Left lung (tissue), 10 donors: ENCODE data around the gene REEP6. TPM values are rescaled to one million over a fixed set of nuclear protein-coding genes. Genes with fewer than 3 reads are reported as not detected.
A peak's percentile ranks its signal among the peaks of the same experiment; 100 is the strongest.
"Not testable (repeated sequence)": the region's sequence is repeated elsewhere in the genome, so short reads cannot be mapped to it uniquely, and the experiment has no call there.

ENCODE experiments used
- ATAC-seq: fragments of 200-7000 bp; cut with Tn5 transposase; one replicate; pipeline ENCODE4 v1.9.1; 2020; ENCODE audit warnings: moderate library complexity
- DNase-seq, 4 donors: peaks; one replicate each; pipeline ENCODE4 v3.0.0-alpha.2; 2013 to 2020
- H3K27ac ChIP-seq, 2 donors: fragments of 200-600 bp; sonication (generic) in 1 of 2; one replicate each; pipeline versions ENCODE4 v1.5.0 to v1.8.0; 2020 to 2021
- H3K27me3 ChIP-seq, 2 donors: fragments of 200-600 bp; sonication (generic) in 1 of 2; one replicate each; pipeline versions ENCODE4 v1.5.0 to v1.8.0; 2020 to 2021
- H3K36me3 ChIP-seq, 2 donors: fragments of 200-600 bp; sonication (generic) in 1 of 2; one replicate each; pipeline versions ENCODE4 v1.5.0 to v1.8.0; 2020 to 2021
- H3K4me1 ChIP-seq, 2 donors: fragments of 200-600 bp; one replicate each; pipeline ENCODE4 v1.8.0; 2021
- H3K4me3 ChIP-seq, 2 donors: fragments of 200-600 bp; sonication (generic) in 1 of 2; one replicate each; pipeline versions ENCODE4 v1.5.0 to v1.8.0; 2020 to 2021; ENCODE audit warnings: mild to moderate bottlenecking in 1 of 2
- H3K9me3 ChIP-seq, 2 donors: fragments of 200-600 bp; sonication (generic) in 1 of 2; one replicate each; pipeline versions ENCODE4 v1.5.0 to v1.8.0; 2020 to 2021
- intact Hi-C, 2 donors: fragments of 100-400 bp; cut with DNase I; formaldehyde crosslinking; loops; one replicate each; pipeline versions ENCODE4 v1.11.2 to v1.14.2; 2022
- polyA plus RNA-seq, 6 donors: library from polyadenylated mRNA; unstranded; fragments of 120-200 nt; gene quantifications; one replicate each; pipeline ENCODE4 v1.2.1, GENCODE V29; 2013; ENCODE audit not compliant: insufficient read length in 6 of 6
- total RNA-seq, 2 donors: library from RNA; stranded (reverse); fragmentation: NEBNext Ultra II Directional; extraction: Animal tissue kit (Norgen Biotek cat#: 25700); gene quantifications; one replicate each; pipeline ENCODE4 v1.2.1, GENCODE V29; 2021
- TF ChIP-seq, protein P1 (sequence below), 2 donors: fragments of 200-600 bp; sonication (generic) in 1 of 2; IDR thresholded peaks; one replicate each; pipeline versions ENCODE4 v1.5.0 to v1.8.0; 2021; ENCODE audit warnings: antibody characterized with exemption in 2 of 2
- donor health status: DM: no; HTN: yes; CAD: no.
- donor health status: DM: no; HTN: no; CAD: no.

REEP6 gene
- total and polyA plus RNA-seq, 8 donors = 1.6 to 5.9 (median 3.7) TPM

DNA sequence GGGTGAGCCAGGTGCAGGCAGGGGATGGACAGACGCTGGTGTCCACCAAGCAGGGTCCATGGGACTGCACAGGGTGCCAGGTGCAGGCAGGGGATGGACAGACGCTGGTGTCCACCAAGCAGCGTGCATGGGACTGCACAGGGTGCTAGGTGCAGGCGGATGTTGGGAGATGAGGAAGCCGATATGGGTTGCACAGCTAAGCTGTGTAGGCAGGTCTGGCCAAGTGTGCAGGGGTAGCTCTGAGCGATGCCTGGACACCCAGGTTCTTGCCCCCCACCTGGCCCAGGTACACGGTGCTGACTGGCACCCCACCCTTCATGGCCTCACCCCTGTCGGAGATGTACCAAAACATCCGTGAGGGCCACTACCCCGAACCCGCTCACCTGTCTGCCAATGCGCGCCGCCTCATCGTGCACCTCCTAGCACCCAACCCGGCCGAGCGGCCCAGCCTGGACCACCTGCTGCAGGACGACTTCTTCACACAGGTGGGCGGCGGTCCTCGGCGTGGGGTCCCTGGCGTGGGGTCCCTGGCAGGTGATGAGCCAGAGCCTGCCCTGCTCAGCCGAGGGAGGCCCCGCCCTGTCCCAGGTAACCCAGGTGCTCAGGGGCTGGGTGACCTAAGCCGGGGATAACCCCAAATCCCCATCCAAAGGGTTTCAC is 36.8 kb downstream of the REEP6 start:
- Histone ChIP-seq H3K36me3 (no peaks in the 10 kb centered on the region), H3K4me1 (peaks cover 0 to 6% of the 10 kb centered on the region in 2 donors), H3K9me3 (no peaks in the 10 kb centered on the region), H3K27me3 (peaks cover 30 to 97% of the 10 kb centered on the region in 2 donors), H3K27ac (no peak overlapping the region), H3K4me3 (no peak overlapping the region)
- TF ChIP-seq, protein P1, sequence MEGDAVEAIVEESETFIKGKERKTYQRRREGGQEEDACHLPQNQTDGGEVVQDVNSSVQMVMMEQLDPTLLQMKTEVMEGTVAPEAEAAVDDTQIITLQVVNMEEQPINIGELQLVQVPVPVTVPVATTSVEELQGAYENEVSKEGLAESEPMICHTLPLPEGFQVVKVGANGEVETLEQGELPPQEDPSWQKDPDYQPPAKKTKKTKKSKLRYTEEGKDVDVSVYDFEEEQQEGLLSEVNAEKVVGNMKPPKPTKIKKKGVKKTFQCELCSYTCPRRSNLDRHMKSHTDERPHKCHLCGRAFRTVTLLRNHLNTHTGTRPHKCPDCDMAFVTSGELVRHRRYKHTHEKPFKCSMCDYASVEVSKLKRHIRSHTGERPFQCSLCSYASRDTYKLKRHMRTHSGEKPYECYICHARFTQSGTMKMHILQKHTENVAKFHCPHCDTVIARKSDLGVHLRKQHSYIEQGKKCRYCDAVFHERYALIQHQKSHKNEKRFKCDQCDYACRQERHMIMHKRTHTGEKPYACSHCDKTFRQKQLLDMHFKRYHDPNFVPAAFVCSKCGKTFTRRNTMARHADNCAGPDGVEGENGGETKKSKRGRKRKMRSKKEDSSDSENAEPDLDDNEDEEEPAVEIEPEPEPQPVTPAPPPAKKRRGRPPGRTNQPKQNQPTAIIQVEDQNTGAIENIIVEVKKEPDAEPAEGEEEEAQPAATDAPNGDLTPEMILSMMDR (IDR thresholded peaks at IDR 0.05) = no peak
- no peak for ATAC-seq
- DNase-seq = peak in 1 of 4 donors; percentile 79
- intact Hi-C loops = no loop called here

DNA sequence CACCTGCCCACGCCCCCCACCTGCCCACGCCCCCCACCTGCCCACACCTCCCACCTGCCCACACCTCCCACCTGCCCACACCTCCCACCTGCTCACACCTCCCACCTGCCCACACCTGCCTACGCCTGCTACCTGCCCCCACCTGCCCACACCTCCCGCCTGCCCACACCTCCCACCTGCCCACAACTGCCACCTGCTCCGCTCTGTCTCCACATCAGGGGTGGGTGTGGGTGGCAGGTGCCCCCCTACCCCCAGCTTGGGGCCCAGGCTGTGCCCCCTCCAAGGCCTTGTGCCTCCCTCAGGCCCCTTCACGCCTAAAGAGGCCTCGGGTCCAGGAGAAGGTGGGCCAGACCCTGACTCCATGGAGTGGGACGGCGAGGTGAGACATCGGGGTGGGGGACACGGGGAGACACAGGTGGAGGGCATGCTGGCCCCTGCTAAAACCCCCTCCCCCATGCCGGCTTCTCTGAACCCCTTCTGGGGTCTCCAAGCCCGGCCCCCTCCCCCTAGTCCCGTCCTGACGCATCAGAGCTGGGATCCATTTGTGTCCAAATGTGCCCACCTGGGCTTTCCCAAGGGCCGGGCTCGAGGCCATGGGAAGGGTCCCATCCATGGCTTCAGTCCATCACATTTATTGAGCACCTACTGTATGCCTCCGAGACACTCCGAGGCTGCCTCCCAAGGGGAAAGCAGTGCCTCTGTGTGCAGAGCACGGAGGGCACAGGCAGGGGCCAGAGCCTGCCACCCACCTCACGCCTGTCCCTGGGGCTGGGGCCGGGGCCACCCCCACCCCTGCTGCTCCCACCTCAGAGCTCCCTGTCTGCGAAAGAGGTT is 37.8 kb downstream of the REEP6 start:
- intact Hi-C loops = no loop called here
- TF ChIP-seq, protein P1 (IDR thresholded peaks at IDR 0.05) = no peak
- ATAC-seq (no peak), DNase-seq (no peak)
- Histone ChIP-seq H3K36me3 (no peaks in the 10 kb centered on the region), H3K9me3 (no peaks in the 10 kb centered on the region), H3K27me3 (peaks cover 20 to 97% of the 10 kb centered on the region in 2 donors), H3K4me3 (no peak overlapping the region), H3K4me1 (peaks cover 0 to 4% of the 10 kb centered on the region in 2 donors), H3K27ac (no peak overlapping the region)

DNA sequence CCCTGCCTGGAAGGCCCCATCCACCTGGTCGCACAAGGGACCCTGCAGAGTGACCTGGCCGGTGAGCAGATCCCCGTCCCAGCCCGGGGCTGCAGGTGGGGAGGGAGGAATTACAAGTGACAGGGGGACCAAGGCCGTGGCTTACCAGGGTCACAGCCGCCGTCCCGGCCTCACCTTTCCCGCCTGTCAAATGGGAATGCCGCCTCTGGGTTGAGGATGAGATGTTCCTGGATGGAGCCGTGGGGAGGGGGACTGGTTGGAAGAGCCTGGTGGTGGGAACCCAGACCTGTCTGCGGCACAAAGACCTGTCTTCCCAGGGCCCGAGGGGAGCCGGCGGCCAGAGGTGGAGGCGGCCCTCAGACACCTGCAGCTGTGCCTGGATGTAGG is 38.4 kb downstream of the REEP6 start:
- H3K27ac ChIP-seq = no peak overlapping the region
- peaks cover 14 to 95% of the 10 kb centered on the region in 2 donors for H3K27me3 ChIP-seq
- intact Hi-C loops = no loop called here
- no peaks in the 10 kb centered on the region for H3K36me3 ChIP-seq
- no peaks in the 10 kb centered on the region for H3K9me3 ChIP-seq
- TF ChIP-seq, protein P1 (IDR thresholded peaks at IDR 0.05) = no peak
- DNase-seq (no peak), ATAC-seq (no peak)
- no peaks in the 10 kb centered on the region for H3K4me1 ChIP-seq
- no peak overlapping the region for H3K4me3 ChIP-seq

DNA sequence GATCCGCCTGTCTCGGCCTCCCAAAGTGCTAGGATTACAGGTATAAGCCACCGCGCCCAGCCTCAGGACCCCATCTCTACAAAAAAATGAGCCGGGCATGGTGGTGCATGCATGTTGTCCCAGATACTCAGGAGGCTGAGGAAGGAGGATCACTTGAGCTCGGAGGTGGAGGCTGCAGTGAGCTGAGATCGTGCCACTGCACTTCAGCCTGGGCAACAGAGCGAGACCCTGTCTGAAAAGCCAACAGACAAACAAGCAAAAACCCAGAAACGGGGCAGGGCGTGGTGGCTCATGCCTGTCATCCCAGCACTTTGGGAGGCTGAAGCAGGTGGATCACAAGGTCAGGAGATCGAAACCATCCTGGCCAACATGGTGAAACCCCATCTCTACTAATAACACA is 39.9 kb downstream of the REEP6 start:
- DNase-seq, ATAC-seq: not testable (repeated sequence)
- H3K27me3 ChIP-seq = peaks cover 4 to 89% of the 10 kb centered on the region in 2 donors

DNA sequence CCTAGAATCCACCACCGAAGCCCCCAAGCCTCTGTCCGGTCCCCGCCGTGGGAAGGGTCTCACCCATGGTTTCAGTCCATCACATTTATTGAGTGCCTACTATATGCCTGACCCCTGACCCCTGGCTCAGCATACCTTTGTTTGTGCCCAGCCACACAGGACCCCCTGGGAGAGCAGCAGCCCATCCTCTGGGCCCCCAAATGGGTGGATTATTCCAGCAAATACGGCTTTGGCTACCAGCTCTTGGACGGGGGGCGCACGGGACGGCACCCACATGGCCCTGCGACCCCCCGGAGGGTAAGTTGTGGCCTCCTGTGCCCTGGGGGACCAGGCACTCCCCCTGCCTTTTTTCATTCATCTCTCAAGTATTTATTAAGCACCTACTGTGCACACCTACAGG is 40.6 kb downstream of the REEP6 start:
- Histone ChIP-seq H3K27me3 (peaks cover 4 to 83% of the 10 kb centered on the region in 2 donors), H3K36me3 (no peaks in the 10 kb centered on the region), H3K27ac (no peak overlapping the region), H3K4me1 (no peaks in the 10 kb centered on the region), H3K4me3 (no peak overlapping the region), H3K9me3 (no peaks in the 10 kb centered on the region)
- no peak for ATAC-seq
- intact Hi-C loops = no loop called here
- DNase-seq = no peak
- TF ChIP-seq, protein P1 (IDR thresholded peaks at IDR 0.05) = no peak

More for the DNA sequence above, 39.9 kb downstream of the REEP6 start:
- H3K9me3 ChIP-seq, H3K36me3 ChIP-seq, intact Hi-C loops, H3K27ac ChIP-seq, H3K4me1 ChIP-seq, H3K4me3 ChIP-seq: not testable (repeated sequence)
